ENCODE results near the gene MPP2. TPM values are rescaled to one million over a fixed set of nuclear protein-coding genes. Genes with fewer than 3 reads are reported as not detected.

The MPP2 gene
- total and polyA plus RNA-seq, 2 of the 13 experiments (the other 11 are each of a cell fraction or from before 2014, with no cell fraction given): 0.20 to 1.7 TPM

DNA sequence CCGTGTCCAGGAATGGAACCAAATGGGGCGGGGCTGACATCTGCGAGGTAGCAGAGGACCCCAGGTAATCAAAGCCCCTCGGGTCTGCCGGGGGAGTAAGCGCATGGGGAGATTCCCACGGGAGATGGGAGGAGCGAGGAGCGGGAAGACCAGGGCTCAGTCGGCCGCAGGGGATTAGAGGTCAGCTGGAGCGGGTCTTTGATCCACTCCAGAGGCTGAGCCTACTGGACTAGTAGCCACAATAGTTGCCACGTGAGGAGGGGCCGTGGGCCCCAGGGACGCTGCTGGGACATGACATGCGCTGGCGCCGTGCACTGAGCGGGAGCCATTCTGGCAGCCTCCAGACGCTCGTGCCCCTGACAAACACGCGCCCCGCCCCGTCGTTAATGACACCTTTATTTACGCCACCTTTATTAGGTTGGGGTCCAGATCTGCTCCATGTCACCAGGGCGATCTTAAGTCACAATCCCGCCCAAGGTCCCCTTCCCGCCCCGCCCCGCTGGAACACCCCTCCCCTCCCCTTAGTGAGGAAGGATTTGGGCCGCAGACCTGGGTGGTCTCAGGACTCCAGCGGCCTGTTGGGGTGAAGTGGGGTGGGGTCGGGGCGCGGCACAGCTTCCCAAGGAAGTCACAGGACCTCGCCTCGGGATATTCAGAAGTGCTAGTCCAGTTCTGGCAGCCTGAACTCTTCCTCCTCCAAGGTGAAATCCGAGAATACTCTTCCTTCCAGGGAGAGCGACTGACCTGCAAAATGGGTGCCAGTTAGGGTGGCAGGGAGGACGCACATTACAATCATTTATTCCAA lies 19.9 kb upstream of the MPP2 start (continued):
- TF ChIP-seq, protein P1, sequence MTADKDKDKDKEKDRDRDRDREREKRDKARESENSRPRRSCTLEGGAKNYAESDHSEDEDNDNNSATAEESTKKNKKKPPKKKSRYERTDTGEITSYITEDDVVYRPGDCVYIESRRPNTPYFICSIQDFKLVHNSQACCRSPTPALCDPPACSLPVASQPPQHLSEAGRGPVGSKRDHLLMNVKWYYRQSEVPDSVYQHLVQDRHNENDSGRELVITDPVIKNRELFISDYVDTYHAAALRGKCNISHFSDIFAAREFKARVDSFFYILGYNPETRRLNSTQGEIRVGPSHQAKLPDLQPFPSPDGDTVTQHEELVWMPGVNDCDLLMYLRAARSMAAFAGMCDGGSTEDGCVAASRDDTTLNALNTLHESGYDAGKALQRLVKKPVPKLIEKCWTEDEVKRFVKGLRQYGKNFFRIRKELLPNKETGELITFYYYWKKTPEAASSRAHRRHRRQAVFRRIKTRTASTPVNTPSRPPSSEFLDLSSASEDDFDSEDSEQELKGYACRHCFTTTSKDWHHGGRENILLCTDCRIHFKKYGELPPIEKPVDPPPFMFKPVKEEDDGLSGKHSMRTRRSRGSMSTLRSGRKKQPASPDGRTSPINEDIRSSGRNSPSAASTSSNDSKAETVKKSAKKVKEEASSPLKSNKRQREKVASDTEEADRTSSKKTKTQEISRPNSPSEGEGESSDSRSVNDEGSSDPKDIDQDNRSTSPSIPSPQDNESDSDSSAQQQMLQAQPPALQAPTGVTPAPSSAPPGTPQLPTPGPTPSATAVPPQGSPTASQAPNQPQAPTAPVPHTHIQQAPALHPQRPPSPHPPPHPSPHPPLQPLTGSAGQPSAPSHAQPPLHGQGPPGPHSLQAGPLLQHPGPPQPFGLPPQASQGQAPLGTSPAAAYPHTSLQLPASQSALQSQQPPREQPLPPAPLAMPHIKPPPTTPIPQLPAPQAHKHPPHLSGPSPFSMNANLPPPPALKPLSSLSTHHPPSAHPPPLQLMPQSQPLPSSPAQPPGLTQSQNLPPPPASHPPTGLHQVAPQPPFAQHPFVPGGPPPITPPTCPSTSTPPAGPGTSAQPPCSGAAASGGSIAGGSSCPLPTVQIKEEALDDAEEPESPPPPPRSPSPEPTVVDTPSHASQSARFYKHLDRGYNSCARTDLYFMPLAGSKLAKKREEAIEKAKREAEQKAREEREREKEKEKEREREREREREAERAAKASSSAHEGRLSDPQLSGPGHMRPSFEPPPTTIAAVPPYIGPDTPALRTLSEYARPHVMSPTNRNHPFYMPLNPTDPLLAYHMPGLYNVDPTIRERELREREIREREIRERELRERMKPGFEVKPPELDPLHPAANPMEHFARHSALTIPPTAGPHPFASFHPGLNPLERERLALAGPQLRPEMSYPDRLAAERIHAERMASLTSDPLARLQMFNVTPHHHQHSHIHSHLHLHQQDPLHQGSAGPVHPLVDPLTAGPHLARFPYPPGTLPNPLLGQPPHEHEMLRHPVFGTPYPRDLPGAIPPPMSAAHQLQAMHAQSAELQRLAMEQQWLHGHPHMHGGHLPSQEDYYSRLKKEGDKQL (CRISPR knock-in tag; IDR thresholded peaks at IDR 0.05; ENCODE audit: low read depth): no peak
- TF ChIP-seq, protein P2, sequence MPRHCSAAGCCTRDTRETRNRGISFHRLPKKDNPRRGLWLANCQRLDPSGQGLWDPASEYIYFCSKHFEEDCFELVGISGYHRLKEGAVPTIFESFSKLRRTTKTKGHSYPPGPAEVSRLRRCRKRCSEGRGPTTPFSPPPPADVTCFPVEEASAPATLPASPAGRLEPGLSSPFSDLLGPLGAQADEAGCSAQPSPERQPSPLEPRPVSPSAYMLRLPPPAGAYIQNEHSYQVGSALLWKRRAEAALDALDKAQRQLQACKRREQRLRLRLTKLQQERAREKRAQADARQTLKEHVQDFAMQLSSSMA (CRISPR knock-in tag; IDR thresholded peaks at IDR 0.05): no peak
- TF ChIP-seq ZNF160 (CRISPR knock-in tag; IDR thresholded peaks at IDR 0.05) (no peak), ZNF577 (CRISPR knock-in tag; IDR thresholded peaks at IDR 0.05; ENCODE audit: borderline replicate concordance, low read depth) (no peak), SOX13 (IDR thresholded peaks at IDR 0.05) (no peak), SOX13 (CRISPR knock-in tag; conservative IDR thresholded peaks at IDR 0.05 in 1 of 2, IDR thresholded peaks at IDR 0.05 in 1 of 2) (peak in 1 of 2 experiments; percentile 61; a peak in 2 of 4 replicates), ZNF446 (CRISPR knock-in tag; IDR thresholded peaks at IDR 0.05) (no peak), BHLHE40 (IDR thresholded peaks at IDR 0.05; ENCODE audit: low read length) (peak; percentile 88), SMAD9 (CRISPR knock-in tag; IDR thresholded peaks at IDR 0.05) (no peak), ZNF225 (CRISPR knock-in tag; IDR thresholded peaks at IDR 0.05) (no peak), ZNF546 (CRISPR knock-in tag; conservative IDR thresholded peaks at IDR 0.05) (no peak), ZNF570 (CRISPR knock-in tag; IDR thresholded peaks at IDR 0.05; ENCODE audit: borderline replicate concordance) (no peak)

Data from HepG2 (cell line).